GM06990 (cell line): ENCODE measurements around the gene AMZ1.
"Not testable (repeated sequence)": the region's sequence is repeated elsewhere in the genome, so short reads cannot be mapped to it uniquely, and the experiment has no call there.

Experiments used
- DNase-seq: peaks from one replicate; pipeline ENCODE4 v3.0.0-alpha.2; 2011; ENCODE audit not compliant: insufficient read length; ENCODE audit errors: extremely low read depth
- H3K27me3 ChIP-seq: replicated peaks from 2 replicates; pipeline ENCODE4 v1.6.0; 2011; ENCODE audit warnings: low read length; ENCODE audit not compliant: control insufficient read depth, insufficient read depth
- H3K36me3 ChIP-seq: 2 replicates; pipeline ENCODE4 v1.5.1; 2011; ENCODE audit warnings: low read length; ENCODE audit not compliant: control insufficient read depth, insufficient read depth
- H3K4me3 ChIP-seq: replicated peaks from 2 replicates; pipeline ENCODE4 v1.5.1; 2011; ENCODE audit warnings: low read depth, mild to moderate bottlenecking, control low read depth, low read length
- CTCF ChIP-seq: IDR thresholded peaks from 2 replicates; pipeline ENCODE4 v1.5.1; 2011; ENCODE audit warnings: low read length, control low read depth, mild to moderate bottlenecking, inconsistent platforms; ENCODE audit not compliant: insufficient read depth, poor library complexity, severe bottlenecking

Gene AMZ1

DNA sequence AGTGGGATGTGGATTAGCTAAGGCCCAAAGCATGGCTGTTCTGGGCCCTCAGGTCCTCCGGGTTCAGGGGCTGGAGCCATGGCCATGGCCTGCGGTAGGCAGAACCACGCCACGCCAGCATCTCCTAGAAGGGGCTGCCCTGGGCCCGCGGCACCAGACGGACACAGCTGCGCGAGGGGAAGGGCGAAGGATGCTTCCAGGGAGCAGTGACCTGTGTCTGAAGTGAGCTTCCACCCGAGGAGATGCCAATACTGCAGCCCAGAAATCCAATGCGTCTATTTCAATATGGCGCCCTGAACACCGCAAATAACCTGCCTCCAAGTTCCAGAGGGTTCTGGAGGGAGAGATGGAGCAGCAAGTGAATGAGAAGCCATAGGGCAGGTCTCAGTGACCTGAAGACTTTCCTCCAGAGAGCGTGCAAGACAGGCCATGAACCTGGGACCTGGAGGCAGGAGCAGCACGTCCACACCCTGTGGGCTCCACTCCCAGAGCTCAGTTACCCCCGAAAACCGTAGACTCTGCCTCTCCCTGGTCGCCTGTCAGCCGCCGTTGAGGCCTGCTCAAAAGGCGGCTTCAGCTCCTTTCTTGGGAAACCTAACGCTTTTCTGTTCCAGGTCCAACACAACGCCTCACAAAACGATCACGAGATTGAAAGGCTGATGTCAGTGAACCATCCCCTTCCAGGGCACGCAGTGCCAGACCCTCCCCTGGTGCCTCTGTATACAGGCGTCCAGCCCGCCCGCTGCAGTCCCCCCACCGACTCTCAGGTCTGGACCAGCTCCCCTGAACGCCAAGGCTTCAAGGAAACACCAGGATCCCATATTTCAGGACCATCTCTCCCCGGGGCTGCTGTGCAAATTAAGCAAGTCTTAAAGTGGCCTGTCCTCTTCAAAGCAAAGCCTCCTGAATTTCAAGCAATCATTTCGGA lies 37.4 kb downstream of the AMZ1 start:
- H3K4me3 ChIP-seq, result no peak overlapping the region
- no peaks in the 10 kb centered on the region for H3K27me3 ChIP-seq
- no peak for DNase-seq
- H3K36me3 ChIP-seq, result no peaks in the 10 kb centered on the region; the same call in none of the 2 replicates
- TF ChIP-seq CTCF, result no peak

GRCh38 chr7:2726316-2727018 lies 38.5 kb downstream of the AMZ1 start:
- Histone ChIP-seq H3K27me3 (no peaks in the 10 kb centered on the region), H3K4me3 (no peak overlapping the region), H3K36me3 (peaks cover 6% of the 10 kb centered on the region)
- no peak for DNase-seq
- no peak for TF ChIP-seq CTCF

GRCh38 chr7:2727206-2727605 lies 39.2 kb downstream of the AMZ1 start:
- DNase-seq, H3K36me3 ChIP-seq, H3K27me3 ChIP-seq, H3K4me3 ChIP-seq: not testable (repeated sequence)

DNA sequence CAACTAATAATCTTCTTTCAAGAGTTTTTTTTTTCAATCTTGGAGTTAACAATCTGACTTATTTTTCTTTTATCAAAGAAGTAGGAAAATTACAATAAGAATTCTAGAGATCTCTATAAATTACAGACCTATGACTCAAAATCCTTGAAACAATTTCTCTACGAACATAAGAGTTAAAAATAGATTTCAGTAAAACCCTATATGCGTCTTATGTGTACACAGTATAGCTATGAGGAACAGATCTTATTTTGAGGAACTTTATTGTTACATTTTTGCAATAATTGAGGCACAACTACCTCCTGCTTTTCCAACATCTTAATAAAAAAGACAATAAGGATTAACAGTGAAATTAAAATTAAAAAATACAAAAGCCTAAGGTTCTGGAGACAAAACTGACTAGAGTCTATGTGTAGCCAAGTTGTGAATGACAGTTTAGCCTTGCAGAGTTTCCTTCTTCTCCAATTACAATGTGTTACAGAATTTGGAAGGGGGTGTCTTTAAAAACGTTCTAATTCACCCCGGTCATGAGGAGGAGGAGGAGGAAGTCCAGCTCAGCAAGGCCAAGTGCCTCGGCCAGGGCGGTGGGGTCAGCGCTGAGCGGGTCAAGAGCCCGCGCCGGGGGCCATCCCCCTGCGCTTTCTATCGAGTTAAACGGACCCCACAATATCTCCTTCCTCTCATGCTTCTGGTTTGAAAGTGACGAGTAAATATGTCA lies 40.5 kb downstream of the AMZ1 start:
- peaks cover 7% of the 10 kb centered on the region for H3K36me3 ChIP-seq
- TF ChIP-seq CTCF, result no peak
- no peaks in the 10 kb centered on the region for H3K27me3 ChIP-seq
- no peak overlapping the region for H3K4me3 ChIP-seq
- DNase-seq, result no peak

GRCh38 chr7:2729031-2729892 lies 41.3 kb downstream of the AMZ1 start:
- Histone ChIP-seq H3K36me3 (peaks cover 7% of the 10 kb centered on the region), H3K27me3 (no peaks in the 10 kb centered on the region), H3K4me3 (no peak overlapping the region)
- no peak for TF ChIP-seq CTCF
- no peak for DNase-seq
